ENCODE measurements around the gene KNG1.
"Not testable (repeated sequence)": the region's sequence is repeated elsewhere in the genome, so short reads cannot be mapped to it uniquely, and the experiment has no call there.

KNG1 gene

DNA sequence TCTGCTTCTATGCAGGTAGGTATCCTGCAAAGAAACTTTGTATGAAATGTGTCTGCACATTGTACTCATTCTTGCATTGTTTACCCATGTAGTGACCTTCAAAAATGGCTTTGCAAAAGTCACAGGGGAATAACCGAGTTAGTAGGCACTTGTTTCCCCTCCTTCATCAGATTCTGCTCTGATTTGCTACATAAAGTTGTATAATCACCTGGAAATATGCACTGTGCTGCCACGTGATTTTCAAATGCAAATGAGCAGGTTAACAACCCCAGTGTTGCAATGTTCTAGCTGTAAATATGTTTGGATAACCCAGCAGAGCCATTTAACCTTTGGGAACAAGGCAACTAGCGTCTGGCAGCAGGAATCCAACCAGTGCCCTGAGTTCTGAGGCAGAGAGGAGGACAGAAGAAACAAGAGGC lies at the start of gene KNG1:
Gene KNG1, plus strand, starts transcription at position 321 of the 419 bp plus-strand sequence. CDS start 184 bp downstream, outside the sequence.
- DNase-seq: no peak

DNA sequence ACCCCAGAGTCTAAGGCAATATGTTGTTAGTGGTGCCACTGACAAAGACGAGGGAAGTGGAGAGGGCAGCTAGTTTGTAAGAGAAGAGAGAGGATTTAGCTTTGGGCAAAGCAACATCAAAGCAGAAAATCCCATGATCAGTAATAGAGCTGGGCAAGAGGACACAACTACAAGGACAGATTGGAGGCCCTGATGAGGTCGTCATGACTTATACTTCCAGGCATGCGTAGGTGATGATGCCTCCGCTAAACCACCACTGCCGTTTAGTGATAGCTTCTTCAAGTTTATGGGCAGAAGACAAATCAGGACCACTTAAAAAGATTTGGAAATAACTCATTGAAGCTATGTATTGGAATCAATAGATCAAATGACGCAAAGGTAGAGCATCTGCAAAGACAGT lies 48.7 kb upstream of the KNG1 start:
- no peak for DNase-seq

DNA sequence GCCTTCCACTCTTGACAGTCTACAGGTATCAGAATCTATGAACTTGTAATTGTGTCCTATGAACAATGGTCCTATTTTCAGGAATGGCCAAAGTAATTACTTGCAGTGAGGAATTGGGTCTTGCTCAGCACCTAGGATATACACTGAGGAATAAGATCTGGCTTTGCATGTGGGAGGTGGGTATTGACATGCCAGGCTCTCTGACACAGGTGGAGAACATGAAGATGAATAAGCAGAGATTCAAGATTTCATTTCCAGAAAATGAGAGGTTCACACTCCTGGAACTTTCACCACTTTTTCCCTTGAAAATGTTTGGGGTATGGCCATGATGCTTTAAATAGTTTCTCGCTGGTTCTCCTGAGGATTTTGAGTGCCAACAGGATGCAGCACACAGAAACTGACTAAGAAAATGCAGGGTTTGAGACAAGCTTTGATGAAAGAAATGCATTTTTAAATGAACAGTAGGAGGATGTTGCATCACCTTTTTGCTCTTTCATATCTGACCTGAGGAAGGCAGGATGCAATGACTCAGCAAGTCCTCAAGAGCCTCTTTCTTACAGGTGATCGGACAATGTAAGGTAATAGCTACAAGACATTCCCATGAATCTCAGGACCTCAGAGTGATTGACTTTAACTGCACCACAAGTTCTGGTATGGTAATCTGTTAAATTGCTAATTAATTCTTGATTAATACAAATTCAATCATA lies 47.6 kb upstream of the KNG1 start:
- no peak for DNase-seq

DNA sequence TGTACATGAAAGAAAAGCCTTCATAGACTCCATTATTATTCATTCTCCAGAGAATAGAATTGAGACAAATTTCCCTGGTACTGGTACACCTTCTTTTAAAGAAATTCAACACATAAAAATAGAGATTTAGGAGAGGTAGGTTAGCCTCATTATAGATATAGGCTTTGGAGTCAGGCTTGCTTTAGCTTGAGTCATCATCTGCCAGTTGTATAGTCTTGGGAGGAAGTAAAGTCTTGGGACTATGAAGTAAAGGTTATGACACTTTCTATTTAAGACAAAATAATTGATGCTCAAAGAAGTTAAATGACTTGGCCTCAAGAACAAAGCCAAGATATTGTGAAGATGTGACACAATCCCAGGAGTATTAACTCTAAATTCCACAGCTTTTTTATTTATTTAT lies 47.0 kb upstream of the KNG1 start:
- DNase-seq: no peak

DNA sequence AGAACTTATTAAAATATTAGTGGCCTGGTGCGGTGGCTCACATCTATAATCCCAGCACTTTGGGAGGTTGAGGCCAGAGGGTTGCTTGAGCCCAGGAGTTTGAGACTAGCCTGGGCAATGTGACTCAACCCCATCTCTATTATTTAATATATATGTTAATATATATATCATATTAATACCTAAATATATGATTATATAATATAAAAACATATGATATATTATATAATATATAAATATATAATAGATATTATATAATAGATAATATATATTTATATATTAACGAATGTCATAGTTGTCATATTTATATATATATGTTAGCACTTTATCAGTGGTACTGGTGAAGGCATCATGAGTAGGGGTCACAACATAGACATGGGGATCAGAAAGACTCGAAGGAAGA lies 46.1 kb upstream of the KNG1 start:
- no peak for DNase-seq

DNA sequence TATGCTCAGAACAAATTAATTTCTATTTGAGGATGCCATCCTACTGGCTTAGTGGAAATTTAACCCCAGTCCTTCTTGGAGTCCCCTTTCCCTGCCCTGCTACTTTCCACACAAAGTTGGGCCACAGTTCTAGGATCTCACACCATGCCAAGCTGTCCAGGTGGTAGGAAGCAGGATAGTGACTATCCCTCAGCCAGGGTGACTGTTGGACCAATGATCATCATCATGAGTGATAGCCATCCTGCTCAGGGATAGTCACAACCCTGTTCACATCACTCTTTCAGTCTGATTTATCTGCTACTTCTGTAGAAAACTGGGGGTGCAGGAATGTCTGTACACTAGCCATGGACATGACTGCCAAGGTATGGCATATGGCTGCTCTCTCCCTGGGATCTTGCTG lies 38.6 kb upstream of the KNG1 start:
- no peak for DNase-seq

DNA sequence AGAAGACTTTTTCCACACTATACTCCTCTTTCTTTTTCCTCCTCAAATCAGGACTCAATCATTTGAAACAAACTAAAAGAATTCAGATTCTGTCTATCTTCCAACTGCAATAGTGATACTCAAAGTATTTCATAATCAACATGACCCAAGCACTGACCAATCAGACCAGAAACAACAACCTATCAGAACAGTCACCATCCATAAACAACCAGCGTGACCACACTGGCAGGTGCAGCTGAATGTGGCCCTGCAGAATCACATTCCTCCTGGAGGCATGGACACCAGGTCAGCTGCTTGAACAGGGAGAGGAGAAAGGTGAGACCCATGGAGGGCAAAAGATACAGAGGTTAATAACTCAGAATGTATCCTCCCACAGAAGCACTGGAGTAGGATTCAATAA lies 38.0 kb upstream of the KNG1 start:
- DNase-seq: no peak

DNA sequence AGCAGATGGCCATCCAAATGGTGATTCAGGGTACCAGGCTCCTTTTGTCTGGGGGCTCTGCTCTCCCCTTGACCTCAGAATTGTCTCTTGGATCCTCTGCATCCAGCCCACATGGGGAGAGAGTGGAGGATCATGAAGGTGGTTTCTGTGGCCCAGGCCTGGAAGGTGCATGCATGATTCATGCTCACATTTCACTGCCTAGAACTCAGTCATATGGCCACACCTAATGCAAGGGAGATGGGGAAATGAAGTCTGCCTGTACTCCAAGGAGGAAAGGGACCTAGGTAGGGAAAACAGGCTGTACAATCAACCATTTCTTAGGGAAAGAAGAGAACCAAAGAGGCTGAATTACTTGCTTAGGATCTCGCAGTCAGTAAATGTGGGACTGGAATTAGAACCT lies 36.3 kb upstream of the KNG1 start:
- no peak for DNase-seq

DNA sequence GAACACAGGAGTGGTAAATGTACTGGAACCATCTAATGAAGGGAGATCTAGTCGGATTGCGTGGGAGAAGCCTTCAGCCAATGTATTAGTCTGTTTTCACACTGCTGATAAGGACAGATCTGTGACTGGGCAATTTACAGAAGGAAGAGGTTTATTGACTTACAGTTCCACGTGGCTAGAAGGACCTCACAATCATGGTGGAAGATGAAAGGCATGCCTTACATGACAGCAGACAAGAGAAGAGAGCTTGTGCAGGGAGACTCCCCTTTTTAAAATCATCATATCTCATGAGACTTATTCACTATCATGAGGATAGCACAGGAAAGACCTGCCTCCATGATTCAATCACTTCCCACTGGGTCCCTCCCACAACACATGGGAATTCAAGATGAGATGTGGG lies 34.3 kb upstream of the KNG1 start:
- DNase-seq: no peak

DNA sequence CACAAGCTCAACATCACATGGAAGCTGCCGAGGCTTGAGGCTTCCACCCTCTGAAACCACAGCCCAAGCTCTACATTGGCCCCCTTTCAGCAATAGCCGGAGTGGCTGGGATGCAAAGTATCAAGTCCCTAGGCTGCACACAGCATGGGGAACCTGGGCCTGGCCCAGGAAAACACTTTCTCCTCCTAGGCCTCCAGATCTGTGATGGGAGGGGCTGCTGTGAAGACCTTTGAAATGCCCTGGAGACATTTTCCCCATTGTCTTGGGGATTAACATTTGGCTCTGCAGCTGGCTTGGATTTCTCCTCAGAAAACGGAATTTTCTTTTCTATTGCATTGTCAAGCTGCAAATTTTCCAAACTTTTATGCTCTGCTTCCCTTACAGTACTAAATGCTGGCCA lies 33.2 kb upstream of the KNG1 start:
- DNase-seq: no peak

DNA sequence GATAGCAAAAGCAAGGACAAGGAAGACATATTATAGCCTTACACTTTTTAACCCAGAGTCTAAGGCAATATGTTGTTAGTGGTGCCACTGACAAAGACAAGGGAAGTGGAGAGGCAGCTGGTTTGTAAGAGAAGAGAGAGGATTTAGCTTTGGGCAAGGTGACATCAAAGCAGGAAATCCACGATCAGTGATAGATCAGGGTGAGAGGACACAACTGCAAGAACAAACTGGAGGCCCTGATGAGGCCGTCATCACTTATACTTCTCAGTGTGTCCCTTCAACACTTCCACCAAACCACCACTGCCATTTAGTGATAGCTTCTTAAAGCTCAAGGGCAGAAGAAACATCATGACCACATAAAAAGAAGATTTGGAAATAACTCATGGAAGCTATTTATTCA lies 30.7 kb upstream of the KNG1 start:
- DNase-seq: not testable (repeated sequence)

DNA sequence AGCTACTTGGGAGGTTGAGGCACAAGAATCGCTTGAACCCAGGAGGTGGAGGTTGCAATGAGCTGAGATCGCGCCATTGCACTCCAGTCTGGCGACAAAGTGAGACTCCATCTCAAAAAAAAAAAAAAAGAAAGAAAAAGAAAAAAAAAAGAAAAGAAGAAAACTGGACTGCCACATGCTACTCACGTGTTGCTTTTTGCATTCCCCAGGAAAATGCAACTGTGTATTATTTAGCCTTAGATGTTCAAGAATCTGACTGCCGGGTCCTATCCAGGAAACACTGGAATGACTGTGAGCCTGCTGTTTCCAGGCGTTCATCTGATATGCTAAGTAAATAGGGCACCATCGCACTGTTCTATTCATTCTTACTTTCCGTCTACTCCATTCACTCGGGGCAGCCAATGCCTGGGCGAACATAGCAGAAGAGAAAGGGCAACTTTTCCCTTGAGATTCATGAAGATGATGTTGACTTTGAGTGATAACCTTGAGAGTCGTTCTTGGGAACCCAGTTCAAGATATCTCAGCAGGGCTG lies 30.0 kb upstream of the KNG1 start:
- no peak for DNase-seq

DNA sequence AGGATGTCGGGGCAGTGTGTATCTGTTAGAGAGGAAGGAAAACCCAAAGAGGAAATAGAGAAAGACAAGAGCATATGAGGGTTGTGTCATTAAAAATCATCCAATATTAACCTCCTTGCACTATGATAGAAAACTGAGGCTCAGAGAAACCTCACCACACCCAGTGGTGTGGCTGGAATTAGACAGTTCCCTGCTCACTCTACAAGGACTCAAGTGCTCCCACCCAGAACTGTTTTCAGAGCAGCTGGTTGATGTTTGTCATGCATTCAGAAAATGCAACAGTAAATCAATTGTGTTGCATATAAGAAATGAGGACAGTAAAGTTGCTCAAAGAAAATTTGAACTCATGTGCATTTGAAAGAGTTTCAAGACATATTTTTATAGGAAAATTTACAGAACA lies 26.9 kb upstream of the KNG1 start:
- not testable (repeated sequence) for DNase-seq

DNA sequence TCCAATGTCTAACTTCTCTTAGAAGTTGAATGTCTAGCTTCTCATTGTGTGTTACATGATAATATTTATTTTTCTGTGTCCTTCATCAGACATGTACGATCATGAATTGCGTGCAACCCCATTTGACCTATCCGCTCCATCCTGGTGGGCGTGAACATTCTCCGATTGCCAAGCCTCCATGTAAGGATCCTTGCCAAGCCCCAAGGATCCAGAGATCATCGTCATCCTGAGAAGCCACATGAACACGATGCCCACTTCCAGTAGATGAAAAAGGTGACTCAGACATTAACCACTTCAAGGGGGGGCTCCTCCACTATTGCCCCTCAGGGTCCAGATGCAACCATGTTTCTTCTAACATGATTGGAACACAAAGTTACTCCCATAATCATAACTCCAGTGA lies 25.5 kb upstream of the KNG1 start:
- no peak for DNase-seq

DNA sequence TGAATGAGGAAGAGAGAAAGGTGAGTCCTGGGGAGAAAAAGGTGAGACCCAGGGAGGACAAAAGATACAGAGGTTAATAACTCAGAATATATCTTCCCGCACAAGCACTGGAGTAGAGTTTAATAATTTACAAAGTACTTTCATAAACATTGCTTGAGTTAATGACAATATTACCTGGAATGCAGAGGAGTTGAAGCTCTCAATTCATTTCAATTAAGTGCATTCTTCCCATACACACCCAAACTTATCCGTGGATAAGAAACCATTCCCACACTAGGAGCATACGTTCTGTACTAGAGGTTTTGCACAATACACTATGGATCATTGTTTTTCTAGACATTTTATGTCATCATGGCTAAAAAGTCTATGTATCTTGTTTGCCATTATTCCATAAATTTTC lies 23.3 kb upstream of the KNG1 start:
- DNase-seq: no peak

DNA sequence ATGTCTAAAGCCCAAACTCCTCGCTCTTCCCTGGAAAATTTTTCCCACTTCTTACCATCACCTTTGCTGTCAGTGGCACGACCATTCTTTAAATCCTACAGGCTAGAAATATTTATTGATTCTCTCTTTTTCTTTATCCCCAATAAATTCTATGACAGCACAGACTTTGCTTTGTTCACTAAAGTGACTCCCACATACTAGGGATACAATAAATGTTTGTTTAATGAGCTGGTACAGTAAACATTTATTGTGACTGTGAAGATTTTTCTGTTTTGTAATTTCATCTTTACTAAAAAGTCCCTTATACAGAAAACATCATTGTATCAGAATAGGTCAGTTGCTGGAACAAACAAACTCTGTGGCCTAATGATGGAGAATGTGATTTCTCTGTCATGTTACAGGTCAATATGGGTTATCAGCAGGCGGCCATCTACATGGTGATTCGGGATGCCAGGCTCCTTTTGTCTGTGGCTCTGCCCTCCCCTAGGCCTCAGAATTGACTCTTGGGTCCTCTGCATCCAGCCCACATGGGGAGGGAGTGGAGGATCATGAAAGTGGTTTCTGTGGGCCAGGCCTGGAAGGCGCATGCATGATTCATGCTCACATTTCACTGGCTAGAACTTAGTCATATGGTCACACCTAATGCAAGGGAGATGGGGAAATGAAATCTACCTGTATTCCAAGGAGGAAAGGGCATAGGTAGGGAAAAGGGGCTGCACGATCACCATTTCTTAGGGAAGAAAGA lies 22.7 kb upstream of the KNG1 start:
- peak in 1 of 2 experiments; percentile 18 for DNase-seq

DNA sequence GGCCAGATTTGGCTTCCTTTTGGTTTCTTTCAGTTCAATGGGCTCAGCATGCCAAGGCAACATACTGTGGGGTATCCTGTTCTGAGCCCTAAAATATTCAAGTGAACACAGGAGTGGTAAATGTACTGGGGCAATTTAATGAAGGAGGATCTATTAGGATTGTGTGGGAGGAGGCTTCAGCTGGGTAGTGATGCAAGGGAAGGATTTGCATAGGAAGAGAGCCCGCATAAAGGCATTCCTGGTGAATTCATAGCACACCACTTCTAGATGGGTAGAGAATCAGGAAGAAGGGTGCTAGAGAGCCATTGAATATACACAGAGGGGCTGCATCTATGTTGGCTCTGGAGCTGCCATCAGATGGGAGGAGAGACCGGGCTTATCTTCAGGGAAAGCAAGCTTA lies 20.6 kb upstream of the KNG1 start:
- no peak for DNase-seq

DNA sequence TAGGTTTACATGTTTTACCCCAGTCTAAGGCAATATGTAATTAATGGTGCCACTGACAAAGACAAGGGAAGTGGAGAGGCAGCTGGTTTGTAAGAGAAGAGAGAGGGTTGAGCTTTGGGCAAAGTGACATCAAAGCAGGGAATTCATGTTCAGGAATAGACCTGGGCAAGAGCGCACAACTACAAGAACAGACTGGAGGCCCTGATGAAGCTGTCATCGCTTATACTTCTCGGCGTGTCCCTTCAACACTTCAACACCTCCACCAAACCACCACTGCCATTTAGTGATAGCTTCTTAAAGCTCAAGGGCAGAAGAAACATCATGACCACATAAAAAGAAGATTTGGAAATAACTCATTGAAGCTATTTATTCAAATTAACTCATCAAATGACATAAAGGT lies 19.6 kb upstream of the KNG1 start:
- no peak for DNase-seq

DNA sequence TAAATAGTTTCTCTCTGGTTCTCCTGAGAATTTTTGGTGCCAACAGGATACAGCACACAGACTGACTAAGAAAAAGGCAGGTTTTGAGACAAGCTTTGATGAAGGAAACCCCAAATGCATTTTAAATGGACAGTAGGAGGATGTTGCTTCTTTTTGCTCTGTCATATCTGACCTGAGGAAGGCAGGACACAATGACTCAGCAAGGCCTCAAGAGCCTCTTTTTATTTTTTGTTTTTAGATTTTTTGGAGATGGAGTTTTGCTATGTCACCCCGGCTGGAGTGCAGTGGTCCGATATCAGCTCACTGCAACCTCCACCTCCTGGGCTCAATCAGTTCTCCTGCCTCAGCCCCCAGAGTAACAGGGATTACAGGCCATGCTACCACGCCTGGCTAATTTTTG lies 16.9 kb upstream of the KNG1 start:
- no peak for DNase-seq

DNA sequence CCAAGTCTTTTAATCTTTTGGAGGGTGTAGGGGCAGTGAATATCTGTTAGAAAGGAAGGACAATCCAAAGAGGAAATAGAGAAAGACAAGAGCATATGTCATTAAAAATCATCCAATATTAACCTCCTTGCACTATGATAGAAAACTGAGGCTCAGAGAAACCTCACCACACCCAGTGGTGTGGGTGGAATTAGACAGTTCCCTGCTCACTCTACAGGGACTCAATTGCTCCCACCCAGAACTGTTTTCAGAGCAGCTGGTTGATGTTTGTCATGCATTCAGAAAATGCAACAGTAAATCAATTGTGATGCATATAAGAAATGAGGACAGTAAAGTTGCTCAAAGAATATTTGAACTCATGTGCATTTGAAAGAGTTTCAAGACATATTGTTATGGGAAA lies 14.7 kb upstream of the KNG1 start:
- not testable (repeated sequence) for DNase-seq

DNA sequence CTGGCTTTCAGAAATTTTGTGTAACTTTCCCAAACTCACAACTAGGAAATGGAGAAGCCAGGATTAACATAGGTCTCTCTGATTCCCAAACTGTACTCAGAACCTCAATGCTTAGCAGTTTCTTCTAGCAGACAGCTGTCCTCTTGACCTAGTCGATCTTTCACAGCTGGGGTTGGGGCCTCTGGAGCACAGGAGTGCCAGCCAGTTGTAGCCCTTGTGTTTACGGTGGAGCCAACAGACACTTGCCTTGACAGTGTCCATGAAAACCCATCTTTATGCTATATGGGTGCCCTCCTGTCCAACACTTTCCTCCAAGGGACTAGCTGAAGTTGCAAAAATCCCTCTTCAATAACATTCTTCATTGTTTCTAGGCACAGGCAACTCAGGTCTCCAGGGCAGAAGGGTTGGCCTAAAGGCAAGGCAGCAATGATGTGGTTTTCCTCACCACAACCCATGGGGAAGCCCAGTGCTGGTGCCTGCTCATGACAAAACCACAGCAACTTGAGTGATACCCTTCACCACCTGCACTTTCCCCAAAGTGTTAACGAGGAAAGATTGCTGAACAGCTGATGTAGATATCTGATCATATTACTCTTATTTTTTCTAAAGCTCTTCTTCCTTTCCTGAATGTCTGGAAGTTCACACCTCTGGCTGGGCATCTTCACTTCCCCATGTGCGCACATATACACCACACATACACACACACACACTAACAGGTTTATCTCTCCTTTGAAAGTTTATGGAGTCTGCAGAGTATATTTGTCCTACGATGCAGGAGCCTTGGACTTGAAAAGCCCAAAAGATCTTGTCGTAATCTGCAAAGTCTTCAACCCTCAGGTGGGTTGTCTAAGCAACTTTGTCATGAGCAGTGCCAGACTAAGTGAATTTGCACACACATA lies 11.0 kb upstream of the KNG1 start:
- DNase-seq: peak; percentile 54 to 63

DNA sequence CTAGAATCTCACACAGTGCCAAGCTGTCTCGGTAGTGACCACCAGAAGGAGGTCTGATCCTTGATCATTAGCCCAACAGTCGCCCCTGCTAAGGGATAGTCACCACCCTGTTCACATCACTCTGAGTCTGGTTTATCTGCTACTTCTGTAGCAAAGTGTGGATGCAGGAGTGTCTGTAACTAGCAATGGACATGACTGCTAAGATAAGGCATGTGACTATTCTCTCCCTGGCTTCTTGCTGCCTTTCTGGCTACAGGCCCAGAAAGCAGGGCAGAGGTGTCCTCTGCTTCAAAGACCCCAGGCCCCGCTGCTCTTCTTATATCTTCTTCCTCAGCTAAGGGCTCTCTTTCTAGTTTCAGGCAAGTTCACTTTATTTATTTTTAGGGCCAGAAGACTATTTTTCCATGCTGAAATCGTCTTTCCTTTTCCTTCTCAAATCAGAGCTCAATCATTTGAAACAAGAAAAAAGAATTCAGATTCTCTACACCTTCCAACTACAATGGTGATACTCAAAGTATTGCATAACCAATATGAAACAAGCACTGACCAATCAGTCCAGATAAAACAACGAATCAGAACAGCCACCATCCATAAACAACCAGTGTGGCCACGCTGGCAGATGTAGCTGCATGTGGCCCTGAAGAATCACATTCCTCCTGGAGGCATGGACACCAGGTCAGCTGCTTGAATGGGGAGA lies 8.0 kb upstream of the KNG1 start:
- DNase-seq: no peak

DNA sequence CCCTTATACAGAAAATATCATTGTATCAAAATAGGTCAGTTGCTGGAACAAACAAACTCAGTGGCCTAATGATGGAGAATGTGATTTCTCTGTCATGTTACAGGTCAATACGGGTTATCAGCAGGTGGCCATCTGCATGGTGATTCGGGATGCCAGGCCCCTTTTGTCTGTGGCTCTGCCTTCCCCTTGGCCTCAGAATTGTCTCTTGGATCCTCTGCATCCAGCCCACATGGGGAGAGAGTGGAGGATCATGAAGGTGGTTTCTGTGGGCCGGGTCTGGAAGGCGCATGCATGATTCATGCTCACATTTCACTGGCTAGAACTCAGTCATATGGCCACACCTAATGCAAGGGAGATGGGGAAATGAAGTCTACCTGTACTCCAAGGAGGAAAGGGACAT lies 6.5 kb upstream of the KNG1 start:
- DNase-seq: not testable (repeated sequence)

Measured in activated T-cell treated with anti-CD3 and anti-CD28 coated beads, Interleukin-2, amount 50 U/mL, for 48 hours (primary cell).